CMK (cell line): ENCODE data around the gene SHKBP1.
"Not testable (repeated sequence)": the region's sequence is repeated elsewhere in the genome, so short reads cannot be mapped to it uniquely, and the experiment has no call there.

ENCODE experiments used
- DNase-seq: peaks from one replicate; pipeline ENCODE4 v3.0.0-alpha.2; 2010; ENCODE audit warnings: low read depth

The SHKBP1 gene

DNA sequence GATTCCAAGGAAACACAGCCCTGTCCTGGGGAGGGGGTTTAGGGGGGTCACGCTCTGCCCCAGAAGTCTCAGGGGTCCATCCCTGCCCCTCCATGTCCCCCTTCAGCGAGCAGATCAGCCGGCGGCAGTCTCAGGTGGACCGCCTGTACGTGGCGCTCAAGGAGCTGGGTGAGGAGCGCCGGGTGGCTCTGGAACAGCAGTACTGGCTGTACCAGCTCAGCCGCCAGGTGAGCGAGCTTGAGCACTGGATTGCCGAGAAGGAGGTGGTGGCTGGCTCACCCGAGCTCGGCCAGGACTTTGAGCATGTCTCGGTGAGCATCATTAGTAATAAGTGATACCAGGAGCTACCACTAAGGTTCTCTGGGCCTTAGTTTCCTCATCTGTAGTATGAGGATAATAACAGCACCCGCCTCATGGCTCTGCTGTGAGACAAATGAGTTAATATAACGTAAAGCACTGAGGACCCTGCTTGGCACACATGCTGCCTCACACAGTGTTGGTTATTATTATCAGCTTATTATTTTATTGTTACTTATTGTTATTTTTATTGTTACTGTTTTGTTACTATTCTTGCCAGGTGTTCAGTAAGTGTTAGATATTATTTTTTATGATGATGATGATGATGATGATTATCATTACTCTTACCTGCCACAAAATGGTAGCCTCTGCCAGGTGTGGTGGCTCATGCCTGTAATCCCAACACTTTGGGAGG is 20.5 kb upstream of the SHKBP1 start:
- DNase-seq = no peak

GRCh38 chr19:40556953-40557530 is 19.6 kb upstream of the SHKBP1 start:
- no peak for DNase-seq

DNA sequence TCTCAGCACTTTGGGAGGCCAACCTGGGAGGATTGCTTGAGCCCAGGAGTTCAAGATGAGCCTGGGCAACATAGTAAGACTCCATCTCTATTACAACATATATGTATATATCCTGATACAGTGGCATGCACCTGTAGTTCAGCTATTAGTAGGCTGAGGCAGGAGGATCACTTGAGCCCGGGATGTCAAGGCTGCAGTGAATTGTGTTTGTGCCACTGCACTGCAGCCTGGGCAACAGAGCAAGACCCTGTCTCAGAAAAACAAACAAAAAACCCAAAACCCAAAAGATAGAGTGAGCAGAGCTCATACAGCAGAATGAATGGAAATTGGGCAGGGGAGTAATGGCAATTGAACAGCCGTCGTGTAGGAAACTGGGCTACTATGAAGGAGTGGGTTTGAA is 17.3 kb upstream of the SHKBP1 start:
- DNase-seq = no peak

DNA sequence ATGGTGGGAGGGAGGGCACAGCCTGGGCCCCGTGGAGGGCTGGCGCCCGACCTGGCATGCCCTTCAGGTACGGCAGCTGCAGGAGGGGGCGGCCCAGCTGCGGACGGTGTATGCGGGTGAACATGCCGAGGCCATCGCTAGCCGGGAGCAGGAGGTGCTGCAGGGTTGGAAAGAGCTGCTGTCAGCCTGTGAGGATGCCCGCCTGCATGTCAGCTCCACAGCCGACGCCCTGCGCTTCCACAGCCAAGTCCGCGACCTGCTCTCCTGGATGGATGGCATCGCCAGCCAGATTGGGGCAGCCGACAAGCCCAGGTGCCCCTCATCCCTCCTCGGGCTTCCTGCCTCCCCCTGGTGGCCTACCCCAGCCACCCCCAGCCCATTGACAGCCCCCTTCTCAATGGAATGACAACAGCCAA is 16.6 kb upstream of the SHKBP1 start:
- no peak for DNase-seq

DNA sequence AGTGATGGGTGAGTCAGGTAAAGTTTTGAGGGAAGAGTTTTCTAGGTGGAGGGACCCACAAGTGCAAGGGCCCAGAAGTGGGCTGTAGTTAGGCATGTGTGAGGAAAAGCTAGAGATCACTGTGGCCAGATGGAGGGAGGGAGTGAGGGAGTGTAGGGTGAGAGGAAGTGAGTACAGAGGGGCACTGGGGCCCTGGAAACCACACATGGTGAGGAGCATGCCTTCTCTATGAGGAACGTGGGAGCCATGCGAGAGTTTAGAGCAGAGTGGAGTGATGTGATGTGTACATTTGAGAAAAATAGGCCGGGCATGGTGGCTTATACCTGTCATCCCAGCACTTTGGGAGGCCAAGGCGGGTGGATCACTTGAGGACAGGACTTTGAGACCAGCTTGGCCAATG is 14.7 kb upstream of the SHKBP1 start:
- no peak for DNase-seq

DNA sequence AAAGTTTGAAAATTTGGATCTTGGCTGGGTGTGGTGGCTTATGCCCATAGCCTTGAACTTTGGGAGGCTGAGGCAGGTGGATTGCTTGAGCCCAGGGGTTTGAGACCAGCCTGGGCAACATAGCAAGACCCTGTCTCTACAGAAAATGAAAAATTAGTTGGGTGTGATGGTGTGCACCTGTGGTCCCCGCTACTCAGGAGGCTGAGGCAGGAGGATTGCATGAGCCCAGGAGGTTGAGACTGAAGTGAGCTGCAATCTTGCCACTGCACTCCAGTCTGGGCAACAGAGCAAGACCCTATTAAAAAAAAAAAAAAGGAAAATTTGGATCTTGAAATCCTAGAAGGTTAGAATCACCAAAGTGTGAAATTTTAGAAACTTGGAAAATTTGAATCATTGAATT is 12.1 kb upstream of the SHKBP1 start:
- not testable (repeated sequence) for DNase-seq

- no peak for DNase-seq
These were observed 11.3 kb upstream of the SHKBP1 start for GRCh38 chr19:40565355-40565754.

DNA sequence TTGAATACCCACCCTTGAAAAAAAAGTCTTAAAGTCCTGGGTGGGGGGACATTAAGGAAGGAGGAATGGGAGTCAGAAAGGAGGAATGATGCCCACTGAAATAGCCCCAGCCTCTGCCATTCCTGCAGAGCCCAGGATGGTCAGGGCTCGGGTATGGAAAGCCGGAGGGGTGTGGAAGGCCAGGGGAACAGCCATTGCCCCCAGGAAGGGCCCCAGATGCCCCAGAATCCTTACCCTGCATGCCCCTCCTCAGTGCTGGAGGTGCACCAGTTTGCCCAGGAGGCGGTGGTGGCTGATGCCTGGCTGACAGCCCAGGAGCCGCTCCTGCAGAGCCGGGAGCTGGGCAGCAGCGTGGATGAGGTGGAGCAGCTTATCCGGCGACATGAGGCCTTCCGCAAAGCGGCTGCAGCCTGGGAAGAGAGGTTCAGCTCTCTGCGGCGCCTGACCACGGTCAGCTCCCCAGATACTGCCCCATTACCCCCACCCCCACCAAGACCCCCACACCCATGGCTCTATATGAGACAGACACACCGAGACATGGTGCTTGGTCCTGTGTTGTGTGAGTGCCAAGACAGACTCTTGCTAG is 10.7 kb upstream of the SHKBP1 start:
- DNase-seq = no peak

- no peak for DNase-seq
These were observed 9.5 kb upstream of the SHKBP1 start for GRCh38 chr19:40567040-40567749.

DNA sequence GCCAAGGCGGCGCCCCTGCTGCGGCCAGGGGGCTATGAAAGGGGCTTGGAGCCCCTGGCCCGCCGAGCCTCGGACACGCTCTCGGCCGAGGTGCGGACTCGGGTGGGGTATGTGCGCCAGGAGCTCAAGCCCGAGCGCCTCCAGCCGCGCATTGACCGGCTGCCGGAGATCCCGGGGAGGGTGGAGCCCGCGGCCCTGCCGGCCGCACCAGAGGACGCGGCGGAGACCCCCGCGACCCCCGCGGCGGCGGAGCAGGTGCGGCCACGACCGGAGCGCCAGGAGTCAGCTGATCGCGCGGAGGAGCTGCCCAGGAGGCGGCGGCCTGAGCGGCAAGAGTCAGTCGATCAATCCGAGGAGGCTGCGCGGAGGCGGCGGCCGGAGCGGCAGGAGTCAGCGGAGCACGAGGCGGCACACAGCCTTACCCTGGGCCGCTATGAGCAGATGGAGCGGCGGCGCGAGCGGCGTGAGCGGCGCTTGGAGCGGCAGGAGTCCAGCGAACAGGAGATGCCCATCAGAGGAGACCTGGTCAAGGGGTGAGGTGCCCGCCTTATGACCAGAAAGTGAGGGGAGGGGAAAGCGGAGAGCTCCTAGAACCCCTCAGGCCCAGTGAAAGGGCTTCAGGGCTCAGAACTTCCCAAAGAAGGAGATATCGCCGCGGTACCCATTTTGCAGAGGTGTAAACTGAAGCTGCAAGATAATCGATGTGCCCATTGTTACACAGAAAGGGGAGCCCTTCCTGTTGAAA is 8.8 kb upstream of the SHKBP1 start:
- no peak for DNase-seq

- peak; percentile 100 for DNase-seq
These were observed 6.2 kb upstream of the SHKBP1 start for GRCh38 chr19:40570313-40571004.

GRCh38 chr19:40571005-40571318 is 5.7 kb upstream of the SHKBP1 start:
- no peak for DNase-seq

GRCh38 chr19:40571831-40572495 is 4.7 kb upstream of the SHKBP1 start:
- no peak for DNase-seq

DNA sequence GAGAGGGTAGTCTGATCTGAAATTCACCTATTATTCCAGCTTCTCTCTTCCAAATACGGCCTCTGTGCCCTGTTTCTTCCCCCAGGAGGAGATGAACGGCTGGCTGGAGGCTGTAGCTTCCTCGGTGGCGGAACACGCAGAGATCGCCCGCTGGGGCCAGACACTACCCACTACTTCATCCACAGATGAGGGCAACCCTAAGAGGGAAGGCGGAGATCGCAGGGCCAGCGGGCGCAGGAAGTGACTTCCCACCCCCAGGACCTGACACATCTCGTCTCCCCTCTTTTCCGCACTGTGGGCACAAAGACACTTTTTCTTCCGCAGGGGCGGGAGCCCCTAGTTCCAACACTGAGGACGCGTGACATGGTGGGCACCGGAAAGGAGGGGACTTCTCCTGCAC is 1.3 kb upstream of the SHKBP1 start:
- no peak for DNase-seq

DNA sequence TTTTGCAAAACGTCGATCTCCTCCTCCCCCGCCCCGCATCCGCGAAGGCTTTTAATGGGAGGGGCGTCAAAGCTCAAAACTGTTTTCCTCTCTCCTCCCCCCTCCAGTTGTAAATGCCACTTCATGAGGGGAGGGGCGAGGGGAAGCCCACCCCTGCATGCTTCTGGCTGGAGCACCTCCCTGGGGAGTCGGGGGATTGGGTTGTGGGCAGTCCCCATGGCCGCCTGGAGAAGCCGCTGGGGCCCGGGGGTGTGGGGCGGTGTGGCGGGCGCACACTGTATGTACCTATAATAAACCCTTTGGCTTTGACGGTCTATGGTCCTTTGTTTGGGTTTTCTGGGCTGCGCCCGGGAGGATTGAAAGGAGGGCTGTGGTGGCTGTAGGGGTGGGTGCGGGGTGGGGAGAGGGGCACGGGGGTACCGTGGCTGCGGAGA is 505 bp upstream of the SHKBP1 start:
- DNase-seq = no peak

- peak; percentile 54 for DNase-seq
These were observed 1.8 kb downstream of the SHKBP1 start for GRCh38 chr19:40578442-40578908.

DNA sequence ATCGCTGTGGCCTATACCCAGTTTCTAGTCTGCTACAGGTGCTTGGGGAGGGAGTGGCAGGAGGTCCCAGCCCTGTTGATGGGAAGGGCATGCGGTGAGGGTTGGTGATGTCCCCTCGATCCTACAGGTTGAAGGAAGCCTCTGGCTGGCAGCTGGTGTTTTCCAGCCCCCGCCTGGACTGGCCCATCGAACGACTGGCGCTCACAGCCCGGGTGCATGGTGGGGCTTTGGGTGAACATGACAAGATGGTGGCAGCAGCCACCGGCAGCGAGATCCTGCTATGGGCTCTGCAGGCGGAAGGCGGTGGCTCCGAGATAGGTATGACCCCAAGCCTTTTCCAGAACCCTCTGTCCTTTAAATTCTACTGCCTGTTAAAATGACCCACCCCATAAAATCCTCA is 3.9 kb downstream of the SHKBP1 start:
- DNase-seq = no peak

- no peak for DNase-seq
These were observed 4.9 kb downstream of the SHKBP1 start for GRCh38 chr19:40581531-40581930.

GRCh38 chr19:40582467-40582866 is 5.8 kb downstream of the SHKBP1 start:
- no peak for DNase-seq

- no peak for DNase-seq
These were observed 6.6 kb downstream of the SHKBP1 start for GRCh38 chr19:40583283-40583682.

DNA sequence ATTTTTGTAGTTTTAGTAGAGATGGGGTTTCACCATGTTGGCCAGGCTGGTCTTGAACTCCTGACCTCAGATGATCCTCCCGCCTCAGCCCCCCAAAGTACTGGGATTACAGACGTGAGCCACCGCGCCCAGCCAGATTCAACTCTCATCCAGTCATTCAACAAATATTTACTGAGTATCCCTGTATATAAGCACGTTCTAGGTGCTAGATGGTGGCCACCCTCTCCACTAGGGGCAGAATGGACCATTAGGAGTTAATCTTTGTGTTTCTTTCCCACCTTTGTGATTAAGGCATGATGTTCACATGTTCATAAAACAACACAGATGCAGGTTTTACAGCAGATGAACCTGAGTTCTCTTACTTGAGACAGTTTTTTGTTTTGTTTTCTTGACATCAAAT is 7.3 kb downstream of the SHKBP1 start:
- no peak for DNase-seq
